WTC11 (cell line): ENCODE measurements around the gene NAXD.

ENCODE experiments used
- FOXK1 ChIP-seq: sonication (generic); formaldehyde crosslinking; IDR thresholded peaks from 2 replicates; pipeline ENCODE4 v1.8.0; 2022; ENCODE audit warnings: mild to moderate bottlenecking, moderate library complexity, missing genetic modification reagents
- MXD4 ChIP-seq: fragments of 250-450 bp; sonication (Bioruptor Pico); IDR thresholded peaks from 2 replicates; pipeline ENCODE4 v1.8.0; 2021; ENCODE audit warnings: mild to moderate bottlenecking, moderate library complexity, borderline replicate concordance
- NFATC4 ChIP-seq: fragments of 250-450 bp; sonication (Bioruptor Pico); IDR thresholded peaks from 2 replicates; pipeline ENCODE4 v1.9.0; 2021; ENCODE audit warnings: mild to moderate bottlenecking
- NFYB ChIP-seq: sonication (generic); formaldehyde crosslinking; conservative IDR thresholded peaks from 2 replicates; pipeline ENCODE4 v1.8.0; 2022; ENCODE audit warnings: low read depth, missing genetic modification reagents
- NR2C2 ChIP-seq: sonication (generic); formaldehyde crosslinking; IDR thresholded peaks from 2 replicates; pipeline ENCODE4 v1.8.0; 2022; ENCODE audit warnings: mild to moderate bottlenecking, missing genetic modification reagents
- SMAD3 ChIP-seq: sonication (generic); formaldehyde crosslinking; IDR thresholded peaks from 2 replicates; pipeline ENCODE4 v1.8.0; 2022; ENCODE audit warnings: missing genetic modification reagents, mild to moderate bottlenecking, borderline replicate concordance
- SP1 ChIP-seq: sonication (generic); formaldehyde crosslinking; conservative IDR thresholded peaks from 2 replicates; pipeline ENCODE4 v1.8.1; 2022; ENCODE audit warnings: missing genetic modification reagents
- TEAD1 ChIP-seq: sonication (generic); formaldehyde crosslinking; IDR thresholded peaks from 2 replicates; pipeline ENCODE4 v1.8.0; 2022; ENCODE audit warnings: mild to moderate bottlenecking, missing genetic modification reagents
- TEAD4 ChIP-seq: sonication (generic); formaldehyde crosslinking; IDR thresholded peaks from 2 replicates; pipeline ENCODE4 v1.8.0; 2022; ENCODE audit warnings: mild to moderate bottlenecking, missing genetic modification reagents
- TF ChIP-seq, protein P1 (sequence below): fragments of 200-600 bp; IDR thresholded peaks from 2 replicates; pipeline ENCODE4 v1.8.0; 2022; ENCODE audit warnings: antibody characterized with exemption
- TF ChIP-seq, protein P2 (sequence below): sonication (generic); formaldehyde crosslinking; IDR thresholded peaks from 2 replicates; pipeline ENCODE4 v1.8.1; 2022; ENCODE audit warnings: low read depth, missing genetic modification reagents, borderline replicate concordance
- TF ChIP-seq, protein P3 (sequence below): sonication (generic); formaldehyde crosslinking; IDR thresholded peaks from 2 replicates; pipeline ENCODE4 v1.8.0; 2022; ENCODE audit warnings: mild to moderate bottlenecking, missing genetic modification reagents
- TF ChIP-seq, protein P4 (sequence below): sonication (generic); formaldehyde crosslinking; IDR thresholded peaks from 2 replicates; pipeline ENCODE4 v1.8.1; 2023; ENCODE audit warnings: mild to moderate bottlenecking, missing genetic modification reagents, moderate library complexity

DNA sequence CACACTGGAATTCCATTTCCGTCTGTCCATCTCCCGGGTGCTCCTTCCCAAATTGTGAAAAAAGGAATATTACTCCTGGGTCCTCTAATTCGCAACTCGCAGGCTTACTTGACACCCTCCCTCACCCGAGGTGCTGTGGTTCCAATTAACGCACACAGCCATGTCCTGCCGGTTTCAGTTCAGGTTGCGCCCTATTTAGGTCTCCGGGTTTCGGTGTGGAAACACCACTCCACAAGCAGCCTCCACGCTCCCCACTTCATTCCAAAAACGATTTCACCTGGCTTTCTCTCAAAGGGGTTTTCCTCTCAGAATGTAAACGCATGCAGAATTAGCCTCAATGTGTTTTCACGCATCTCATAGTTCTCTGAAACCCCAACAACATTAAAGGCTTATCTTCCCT lies 37.9 kb downstream of the NAXD start:
- TF ChIP-seq MXD4 (CRISPR knock-in tag) (no peak), TEAD1 (CRISPR knock-in tag) (no peak), SMAD3 (no peak), NR2C2 (no peak), NFATC4 (CRISPR knock-in tag) (no peak), FOXK1 (CRISPR knock-in tag) (no peak), TEAD4 (CRISPR knock-in tag) (no peak), SP1 (CRISPR knock-in tag) (no peak), NFYB (CRISPR knock-in tag) (no peak)
- TF ChIP-seq, protein P1, sequence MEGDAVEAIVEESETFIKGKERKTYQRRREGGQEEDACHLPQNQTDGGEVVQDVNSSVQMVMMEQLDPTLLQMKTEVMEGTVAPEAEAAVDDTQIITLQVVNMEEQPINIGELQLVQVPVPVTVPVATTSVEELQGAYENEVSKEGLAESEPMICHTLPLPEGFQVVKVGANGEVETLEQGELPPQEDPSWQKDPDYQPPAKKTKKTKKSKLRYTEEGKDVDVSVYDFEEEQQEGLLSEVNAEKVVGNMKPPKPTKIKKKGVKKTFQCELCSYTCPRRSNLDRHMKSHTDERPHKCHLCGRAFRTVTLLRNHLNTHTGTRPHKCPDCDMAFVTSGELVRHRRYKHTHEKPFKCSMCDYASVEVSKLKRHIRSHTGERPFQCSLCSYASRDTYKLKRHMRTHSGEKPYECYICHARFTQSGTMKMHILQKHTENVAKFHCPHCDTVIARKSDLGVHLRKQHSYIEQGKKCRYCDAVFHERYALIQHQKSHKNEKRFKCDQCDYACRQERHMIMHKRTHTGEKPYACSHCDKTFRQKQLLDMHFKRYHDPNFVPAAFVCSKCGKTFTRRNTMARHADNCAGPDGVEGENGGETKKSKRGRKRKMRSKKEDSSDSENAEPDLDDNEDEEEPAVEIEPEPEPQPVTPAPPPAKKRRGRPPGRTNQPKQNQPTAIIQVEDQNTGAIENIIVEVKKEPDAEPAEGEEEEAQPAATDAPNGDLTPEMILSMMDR = no peak
- TF ChIP-seq, protein P2, sequence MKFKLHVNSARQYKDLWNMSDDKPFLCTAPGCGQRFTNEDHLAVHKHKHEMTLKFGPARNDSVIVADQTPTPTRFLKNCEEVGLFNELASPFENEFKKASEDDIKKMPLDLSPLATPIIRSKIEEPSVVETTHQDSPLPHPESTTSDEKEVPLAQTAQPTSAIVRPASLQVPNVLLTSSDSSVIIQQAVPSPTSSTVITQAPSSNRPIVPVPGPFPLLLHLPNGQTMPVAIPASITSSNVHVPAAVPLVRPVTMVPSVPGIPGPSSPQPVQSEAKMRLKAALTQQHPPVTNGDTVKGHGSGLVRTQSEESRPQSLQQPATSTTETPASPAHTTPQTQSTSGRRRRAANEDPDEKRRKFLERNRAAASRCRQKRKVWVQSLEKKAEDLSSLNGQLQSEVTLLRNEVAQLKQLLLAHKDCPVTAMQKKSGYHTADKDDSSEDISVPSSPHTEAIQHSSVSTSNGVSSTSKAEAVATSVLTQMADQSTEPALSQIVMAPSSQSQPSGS (CRISPR knock-in tag) = no peak
- TF ChIP-seq, protein P3, sequence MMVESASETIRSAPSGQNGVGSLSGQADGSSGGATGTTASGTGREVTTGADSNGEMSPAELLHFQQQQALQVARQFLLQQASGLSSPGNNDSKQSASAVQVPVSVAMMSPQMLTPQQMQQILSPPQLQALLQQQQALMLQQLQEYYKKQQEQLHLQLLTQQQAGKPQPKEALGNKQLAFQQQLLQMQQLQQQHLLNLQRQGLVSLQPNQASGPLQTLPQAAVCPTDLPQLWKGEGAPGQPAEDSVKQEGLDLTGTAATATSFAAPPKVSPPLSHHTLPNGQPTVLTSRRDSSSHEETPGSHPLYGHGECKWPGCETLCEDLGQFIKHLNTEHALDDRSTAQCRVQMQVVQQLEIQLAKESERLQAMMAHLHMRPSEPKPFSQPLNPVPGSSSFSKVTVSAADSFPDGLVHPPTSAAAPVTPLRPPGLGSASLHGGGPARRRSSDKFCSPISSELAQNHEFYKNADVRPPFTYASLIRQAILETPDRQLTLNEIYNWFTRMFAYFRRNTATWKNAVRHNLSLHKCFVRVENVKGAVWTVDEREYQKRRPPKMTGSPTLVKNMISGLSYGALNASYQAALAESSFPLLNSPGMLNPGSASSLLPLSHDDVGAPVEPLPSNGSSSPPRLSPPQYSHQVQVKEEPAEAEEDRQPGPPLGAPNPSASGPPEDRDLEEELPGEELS (CRISPR knock-in tag) = no peak
- TF ChIP-seq, protein P4, sequence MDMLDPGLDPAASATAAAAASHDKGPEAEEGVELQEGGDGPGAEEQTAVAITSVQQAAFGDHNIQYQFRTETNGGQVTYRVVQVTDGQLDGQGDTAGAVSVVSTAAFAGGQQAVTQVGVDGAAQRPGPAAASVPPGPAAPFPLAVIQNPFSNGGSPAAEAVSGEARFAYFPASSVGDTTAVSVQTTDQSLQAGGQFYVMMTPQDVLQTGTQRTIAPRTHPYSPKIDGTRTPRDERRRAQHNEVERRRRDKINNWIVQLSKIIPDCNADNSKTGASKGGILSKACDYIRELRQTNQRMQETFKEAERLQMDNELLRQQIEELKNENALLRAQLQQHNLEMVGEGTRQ = no peak
